AG20443 (cell line): ENCODE measurements around the gene DYNC2I2.
"Not testable (repeated sequence)": the region's sequence is repeated elsewhere in the genome, so short reads cannot be mapped to it uniquely, and the experiment has no call there.

Source experiments
- DNase-seq: peaks from one replicate; pipeline ENCODE4 v3.0.0; 2012; ENCODE audit warnings: low spot score, mixed read lengths

DYNC2I2 gene

DNA sequence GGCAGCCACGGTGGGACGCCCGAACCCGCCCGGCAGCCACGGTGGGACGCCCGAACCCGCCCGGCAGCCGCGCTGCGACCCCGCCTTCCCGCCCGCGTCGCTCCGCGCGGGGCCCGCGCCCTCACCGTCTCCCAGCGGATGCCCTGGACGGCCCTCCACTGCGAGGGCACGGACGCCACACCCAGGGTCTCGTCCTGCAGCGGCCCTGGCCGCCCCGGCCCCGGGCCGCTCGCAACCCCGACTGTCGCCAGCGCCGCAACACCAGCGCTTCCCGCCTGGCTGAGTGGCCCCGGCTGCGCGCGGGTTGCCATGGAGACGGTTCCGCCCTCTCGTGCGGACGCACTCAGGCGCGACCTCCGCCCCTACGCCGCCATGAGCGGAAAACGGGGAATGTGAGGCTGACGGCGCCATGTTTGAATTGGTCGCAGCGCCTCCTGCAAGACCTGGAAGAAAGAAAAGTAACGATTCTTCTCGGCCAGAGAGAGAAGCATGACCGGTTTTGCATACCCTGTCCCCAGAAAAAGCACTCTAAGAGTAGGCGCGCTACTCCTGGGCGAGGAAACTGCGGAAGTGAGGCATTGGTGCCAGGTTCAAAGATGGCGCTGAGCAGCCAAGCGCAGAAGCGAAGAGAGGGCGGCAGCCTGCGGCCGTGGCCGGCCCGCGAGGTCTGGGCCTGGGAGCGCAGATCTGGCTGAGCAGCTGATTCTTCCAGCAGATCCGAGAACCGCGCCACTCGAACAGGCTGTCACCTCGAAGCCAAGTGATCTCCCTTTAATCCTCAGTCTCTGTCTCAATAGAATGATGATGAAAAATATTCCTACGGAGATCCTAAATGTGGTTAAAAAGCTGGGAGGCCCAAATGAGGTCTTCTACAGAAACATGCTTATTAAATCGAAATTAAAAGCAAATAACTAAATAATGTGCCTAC lies at the start of gene DYNC2I2:
Gene DYNC2I2, minus strand, starts transcription at position 432 of the 928 bp plus-strand sequence. Its CDS starts 121 bp downstream, at position 311.
- DNase-seq: peak; percentile 99

DNA sequence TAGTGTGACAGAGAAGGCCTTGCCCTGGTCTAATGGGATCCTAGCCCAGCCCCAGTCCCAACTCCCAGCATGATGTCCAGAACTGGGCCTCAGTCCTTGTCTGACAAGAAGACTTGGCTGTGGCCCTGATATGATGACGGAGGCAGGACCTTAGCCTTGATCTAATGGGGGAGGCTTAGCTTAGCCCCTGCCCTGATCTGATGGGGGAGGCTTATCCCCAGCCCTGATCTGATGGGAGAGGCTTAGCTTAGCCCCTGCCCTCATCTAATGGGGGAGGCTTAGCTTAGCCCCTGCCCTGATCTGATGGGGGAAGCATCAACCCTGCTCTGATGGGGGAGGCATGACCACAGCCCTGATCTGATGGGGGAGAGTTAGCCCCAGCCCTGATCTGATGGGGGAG lies 49.4 kb upstream of the DYNC2I2 start:
- no peak for DNase-seq

DNA sequence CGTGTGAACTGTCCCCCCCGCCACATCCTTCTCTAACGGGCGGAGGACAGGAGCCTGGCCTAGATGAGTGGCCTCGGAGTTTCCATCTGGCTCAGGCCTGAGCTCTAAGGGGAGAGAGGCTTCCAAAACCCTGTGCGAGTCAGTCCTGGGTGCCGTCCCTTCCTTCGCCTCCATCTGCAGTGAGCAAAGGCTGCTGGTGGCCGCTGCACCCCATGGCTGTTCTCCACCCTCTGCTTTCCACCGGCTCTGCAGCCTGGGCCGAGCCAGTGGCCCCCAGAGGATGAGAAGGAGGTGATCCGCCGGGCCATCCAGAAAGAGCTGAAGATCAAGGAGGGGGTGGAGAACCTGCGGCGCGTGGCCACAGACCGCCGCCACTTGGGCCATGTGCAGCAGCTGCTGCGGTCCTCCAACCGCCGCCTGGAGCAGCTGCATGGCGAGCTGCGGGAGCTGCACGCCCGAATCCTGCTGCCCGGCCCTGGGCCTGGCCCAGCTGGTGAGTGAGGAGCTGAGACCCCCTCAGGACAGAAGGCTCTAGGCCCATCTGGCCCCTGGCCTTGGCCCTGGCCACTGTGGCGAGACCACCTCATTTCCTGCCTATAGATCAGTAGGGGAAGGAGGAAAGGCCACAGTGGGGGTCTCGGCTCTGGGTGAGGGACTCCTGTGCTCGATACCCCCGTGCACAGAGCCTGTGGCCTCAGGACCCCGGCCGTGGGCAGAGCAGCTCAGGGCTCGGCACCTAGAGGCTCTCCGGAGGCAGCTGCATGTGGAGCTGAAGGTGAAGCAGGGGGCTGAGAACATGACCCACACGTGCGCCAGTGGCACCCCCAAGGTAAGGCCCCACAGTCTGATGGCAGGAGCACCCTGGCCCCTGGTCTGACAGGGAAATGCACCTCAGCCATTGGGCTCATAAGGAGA lies 48.7 kb upstream of the DYNC2I2 start:
- DNase-seq: no peak

DNA sequence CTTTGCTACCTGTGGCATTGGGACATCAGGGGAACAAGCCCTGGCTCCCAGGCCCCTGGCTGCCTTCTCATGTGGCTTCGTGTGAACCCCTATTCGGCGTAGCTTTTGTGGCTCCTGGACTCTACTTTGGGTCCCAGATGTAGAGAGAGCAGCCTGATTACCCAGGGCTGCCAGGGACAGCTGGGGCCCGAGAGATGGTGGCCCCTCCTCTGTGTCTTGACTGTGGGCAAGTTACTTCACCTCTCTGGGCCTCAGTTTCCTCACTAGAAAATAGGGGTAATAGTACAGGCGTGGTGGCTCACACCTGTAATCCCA lies 47.7 kb upstream of the DYNC2I2 start:
- DNase-seq: no peak

DNA sequence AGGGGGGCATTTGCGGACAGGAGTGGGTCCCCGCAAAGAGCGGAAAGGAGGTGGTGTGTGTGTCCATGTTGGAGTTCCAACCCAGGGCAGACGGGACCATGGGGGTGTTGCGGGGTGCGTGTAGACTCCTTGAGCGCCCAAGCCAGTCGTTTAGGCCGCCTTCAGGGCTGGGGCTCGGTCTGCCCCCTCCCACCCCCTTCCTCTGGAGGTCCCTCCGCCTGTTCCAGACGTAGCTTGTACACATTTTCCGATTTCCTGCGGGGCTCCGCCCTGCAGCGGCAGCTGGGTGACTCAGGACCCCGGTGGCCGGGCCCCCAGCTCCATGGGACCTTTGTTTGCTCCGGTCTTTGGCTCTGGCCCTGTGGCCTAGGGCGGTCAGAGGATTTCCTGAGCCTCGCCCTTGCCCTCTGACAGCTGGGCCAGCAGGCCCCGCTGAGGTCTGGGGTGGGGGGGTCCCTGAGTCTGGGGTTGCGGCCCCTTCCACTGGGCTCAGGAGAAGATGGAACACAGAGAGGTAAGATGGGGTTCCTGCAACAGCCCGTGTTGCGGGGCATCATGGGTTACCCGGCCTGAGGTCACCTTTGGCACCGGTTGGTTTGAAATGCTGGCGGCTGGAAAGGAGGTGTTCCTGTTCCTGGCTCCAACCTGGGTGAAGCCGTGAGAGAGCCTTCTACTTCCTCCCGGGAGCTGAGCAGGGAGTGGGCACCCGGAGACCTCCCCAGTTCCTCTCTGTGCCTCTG lies 47.1 kb upstream of the DYNC2I2 start:
- DNase-seq: no peak

DNA sequence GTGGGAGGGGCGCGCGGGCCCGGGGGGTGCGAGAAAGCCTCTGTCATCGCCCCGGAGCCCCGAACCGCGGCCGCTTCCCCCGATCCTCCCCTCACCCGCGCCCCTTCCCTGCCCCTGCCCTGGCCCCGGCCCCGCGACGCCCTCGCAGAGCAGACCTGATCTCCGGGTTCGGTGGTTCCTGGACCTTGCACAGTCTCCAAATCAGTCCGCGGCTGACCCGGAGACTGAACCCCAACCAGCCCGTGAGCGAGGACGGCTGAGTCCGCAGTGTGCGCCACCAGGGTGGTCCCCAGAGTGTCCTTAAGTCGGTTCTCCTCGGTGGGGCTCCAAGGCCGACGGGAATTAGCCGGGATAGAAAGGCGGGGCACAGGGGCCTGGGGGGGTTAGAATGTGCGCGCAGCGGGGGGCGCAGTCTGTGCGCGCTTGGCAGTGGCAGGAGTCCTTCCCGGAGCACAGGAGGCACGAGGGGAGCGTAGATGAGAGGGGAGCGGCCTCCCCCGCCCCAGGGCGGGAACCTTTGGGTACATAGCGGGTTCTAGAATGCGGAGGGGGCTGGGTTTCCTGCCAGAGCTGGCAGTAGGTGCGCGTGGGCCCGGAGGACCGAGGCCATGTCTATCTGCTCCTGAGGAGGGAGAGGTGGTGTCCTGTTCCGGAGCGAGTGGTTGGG lies 46.4 kb upstream of the DYNC2I2 start:
- peak; percentile 41 for DNase-seq

DNA sequence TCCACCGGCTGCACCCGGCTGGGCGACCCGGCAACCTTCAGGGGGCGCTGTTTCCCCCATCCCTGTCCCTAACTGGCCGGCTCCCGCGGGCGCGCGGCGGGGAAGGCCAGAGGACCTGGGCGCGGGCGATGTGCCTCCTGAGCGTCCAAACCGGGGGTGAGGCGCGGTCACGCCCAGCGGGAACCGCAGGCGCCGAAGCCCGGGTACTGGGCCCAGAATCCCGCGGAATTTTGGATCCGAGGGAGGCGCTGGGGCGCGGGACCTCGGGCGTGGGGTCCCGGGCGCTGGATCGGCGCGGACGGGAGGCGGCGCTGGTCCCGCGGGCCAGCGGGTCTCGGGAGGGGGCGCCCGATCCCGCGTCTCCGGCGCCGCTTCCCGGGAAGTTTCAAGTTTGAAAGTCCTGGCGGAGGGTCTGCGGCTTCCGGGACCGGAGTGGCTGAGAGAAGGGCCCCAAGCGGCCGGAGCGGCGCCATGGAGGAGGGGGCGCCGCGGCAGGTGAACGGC lies 45.9 kb upstream of the DYNC2I2 start, which contains the start of gene PKN3:
Gene PKN3, plus strand, starts transcription at position 59 of the 504 bp plus-strand sequence. Its CDS starts 413 bp downstream, at position 472.
- DNase-seq: peak; percentile 97

DNA sequence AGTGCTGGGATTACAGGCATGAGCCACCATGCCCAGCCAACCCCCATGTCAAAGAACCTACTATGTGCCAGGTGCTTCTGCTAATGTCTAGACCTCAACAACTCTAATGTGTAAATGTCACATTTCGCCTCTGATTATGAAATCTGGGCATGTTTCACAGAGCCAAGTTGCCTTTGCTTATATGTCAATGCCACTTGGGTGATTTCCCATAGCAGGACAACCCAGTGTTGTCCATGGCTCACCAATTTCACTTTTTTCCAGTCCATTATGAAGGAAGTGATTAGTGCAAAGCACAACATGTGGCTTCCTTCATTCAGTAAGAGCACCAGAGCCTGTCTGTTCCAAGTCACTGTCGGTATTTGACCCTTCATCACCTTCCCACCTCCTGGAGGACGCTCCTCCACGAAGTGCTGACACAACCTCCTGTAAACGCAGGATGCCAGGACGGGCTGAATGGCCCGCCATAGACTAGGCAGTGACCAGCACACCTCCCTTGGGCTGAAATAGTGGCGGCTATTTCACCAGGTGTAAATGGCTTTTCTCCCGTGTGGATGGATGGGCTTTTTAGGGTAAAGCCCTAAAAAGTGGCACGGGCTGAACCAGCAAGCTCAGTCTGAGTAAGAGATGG lies 44.7 kb upstream of the DYNC2I2 start:
- DNase-seq: no peak

DNA sequence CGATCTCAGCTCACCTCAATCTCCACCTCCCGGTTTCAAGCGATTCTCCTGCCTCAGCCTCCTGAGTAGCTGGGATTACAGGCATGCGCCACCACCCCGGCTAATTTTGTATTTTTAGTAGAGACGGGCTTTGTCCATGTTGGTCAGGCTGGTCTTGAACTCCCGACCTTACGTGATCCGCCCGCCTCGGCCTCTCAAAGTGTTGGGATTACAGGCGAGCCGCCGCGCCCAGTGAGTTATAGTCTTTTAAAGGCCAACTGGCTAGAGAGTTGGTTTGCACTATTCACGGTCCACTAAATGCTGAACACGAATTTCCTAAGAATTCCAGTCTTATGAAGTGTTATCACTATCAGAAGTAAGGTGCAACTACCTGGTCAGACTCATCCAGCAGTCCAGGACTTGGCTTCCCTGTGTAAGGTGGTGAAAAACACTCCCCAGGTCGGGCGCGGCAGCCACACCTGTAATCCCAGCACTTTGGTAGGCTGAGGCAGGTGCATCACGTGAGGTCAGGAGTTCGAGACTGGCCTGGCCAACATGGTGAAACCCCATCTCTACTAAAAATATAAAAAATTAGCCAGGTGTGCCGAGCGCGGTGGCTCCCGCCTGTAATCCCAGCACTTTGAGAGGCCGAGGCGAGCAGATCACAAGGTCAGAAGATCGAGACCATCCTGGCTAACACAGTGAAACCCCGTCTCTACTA lies 42.6 kb upstream of the DYNC2I2 start:
- not testable (repeated sequence) for DNase-seq

DNA sequence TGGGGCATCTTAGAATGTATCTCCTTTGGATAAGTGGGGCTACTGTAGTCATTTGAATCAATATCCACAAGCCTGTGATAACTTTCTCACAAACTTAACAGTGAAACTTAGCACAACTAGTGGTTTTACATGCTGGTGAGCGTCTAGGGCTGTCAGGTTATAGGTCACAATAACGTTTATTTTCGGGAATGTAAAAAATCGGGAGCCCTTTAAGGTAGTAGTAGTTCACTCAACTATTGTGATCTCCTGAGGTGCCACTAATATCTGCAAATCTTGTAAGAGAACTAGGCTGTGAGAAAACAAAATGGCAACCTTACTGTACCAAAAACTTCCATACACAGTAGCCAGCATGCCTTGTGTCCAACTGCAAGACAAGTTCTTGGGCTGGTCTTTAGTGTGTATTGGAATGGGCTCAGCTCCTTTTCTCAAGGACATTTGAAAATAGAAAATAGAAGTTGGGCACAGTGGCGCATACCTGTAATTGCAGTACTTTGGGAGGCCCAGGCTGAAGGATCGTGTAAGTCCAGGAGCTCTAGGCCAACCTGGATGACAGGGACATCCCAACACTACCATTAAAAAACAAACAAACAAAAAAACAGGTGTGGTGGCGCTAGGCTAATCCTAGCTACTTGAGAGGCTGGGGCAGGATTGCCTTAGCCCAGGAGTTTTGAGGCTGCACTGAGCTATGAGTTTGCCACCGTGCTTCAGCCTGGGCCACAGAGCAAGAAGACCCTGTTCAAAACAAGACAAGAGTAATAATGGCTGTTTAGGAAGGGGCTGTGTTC lies 40.5 kb upstream of the DYNC2I2 start:
- DNase-seq: no peak

DNA sequence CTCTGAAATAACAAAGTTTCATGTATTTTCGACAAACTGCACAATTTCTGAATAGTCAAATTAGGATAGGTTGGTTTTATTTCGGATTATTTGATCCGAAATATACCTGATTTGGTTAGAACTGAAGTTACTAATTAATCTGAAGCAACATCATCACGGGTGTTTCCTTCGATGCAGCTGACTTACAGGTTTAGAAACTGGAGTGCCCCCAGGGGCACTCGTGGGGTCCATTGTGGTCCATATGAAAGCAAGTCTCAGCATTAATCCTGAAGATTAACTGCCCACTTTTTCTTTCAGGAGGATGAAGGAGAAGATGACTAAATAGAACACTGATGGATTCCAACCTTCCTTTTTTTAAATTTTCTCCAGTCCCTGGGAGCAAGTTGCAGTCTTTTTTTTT lies 37.7 kb upstream of the DYNC2I2 start:
- no peak for DNase-seq

DNA sequence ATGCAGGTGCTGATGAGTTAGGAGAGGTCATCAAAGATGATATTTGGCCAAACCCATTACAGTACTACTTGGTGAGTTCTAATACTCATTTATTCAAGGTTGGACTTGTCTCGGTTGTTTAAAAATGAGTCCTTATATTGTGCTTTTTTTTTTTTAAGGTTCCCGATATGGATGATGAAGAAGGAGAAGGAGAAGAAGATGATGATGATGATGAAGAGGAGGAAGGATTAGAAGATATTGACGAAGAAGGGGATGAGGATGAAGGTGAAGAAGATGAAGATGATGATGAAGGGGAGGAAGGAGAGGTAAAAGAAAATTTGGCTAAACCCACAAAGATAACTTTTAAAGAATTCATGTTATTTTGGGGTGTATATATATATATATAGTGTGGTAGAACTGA lies 37.1 kb upstream of the DYNC2I2 start:
- not testable (repeated sequence) for DNase-seq

DNA sequence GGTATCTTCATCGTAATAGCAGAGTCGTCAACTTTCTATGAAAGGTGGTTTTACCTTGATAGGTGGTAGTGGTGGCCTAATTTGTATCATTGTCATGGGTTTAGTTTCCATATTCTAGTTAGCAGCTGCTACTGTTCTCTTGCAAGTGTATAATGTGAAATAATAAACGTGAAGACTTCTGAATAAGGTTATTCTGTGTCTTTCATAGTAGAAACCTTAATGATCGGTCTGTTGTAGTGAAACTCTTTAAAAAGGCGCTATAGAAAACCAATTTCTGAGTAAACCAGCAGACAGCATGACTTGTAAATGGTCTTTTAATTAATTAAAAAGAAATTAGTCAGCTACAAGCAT lies 34.0 kb upstream of the DYNC2I2 start:
- DNase-seq: no peak

DNA sequence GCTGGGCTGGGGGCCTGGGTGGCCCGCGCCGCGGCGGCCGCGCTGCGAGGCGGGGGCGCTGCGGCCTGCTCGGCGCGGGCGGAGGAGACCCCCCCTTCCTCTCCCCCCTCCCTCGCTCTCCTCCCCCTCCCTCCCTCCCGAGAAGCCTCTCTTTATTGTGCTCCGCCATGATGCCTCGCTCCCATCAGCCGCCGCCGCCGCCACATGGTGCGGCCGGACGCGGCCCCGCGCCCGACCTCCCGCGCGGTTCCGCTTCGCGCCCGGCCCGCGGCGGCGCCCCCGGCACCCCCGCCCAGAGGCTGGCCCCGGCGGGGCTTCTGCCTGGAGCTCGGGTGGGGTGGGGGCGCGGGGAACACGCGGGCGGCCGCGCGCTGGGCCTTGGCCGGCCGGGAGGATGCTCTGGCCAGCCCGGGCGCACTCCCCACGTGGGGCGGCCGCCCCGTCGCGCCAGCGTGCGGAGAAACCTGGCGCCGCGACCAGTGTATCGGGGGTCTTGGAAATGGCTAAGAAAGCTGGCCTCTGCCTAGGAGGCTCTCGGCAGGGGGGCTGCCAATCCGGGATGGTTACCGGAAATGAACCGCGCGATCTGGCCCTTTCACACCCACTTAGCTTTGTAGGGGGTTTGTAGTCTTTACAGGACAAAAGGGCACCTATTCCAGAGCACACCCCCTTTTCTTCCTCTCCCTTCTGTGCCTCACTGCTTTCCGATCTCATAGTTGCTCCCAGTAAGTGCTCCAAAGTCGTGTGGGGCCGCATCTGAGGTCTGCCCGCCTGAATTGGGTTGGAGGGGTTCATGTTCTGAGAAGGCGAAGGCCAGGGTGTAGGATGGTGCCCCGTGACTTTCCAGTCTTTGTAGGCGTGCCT lies 33.4 kb upstream of the DYNC2I2 start:
- peak; percentile 74 for DNase-seq

DNA sequence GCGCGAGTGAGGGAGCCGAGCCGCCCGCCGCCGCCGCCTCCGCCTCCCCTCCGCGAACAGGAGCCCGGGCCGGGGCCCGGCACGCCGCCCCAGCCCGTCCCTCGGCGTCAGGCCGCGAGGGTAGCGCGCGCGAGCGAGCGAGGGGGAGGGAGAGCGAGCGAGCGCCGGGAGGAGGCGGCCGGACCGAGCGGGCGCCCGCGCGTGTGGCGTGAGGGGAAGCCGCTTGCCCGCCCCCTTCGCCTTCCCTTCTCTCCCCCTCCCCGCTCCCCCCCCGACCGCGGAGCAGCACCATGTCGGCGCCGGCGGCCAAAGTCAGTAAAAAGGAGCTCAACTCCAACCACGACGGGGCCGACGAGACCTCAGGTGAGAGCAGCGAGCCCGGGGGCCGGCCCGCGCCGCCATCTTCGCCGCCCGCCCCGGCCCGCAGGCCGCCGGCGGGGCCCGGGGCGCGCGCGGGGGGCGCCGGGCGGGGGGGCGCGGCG lies 32.7 kb upstream of the DYNC2I2 start:
- DNase-seq: no peak

DNA sequence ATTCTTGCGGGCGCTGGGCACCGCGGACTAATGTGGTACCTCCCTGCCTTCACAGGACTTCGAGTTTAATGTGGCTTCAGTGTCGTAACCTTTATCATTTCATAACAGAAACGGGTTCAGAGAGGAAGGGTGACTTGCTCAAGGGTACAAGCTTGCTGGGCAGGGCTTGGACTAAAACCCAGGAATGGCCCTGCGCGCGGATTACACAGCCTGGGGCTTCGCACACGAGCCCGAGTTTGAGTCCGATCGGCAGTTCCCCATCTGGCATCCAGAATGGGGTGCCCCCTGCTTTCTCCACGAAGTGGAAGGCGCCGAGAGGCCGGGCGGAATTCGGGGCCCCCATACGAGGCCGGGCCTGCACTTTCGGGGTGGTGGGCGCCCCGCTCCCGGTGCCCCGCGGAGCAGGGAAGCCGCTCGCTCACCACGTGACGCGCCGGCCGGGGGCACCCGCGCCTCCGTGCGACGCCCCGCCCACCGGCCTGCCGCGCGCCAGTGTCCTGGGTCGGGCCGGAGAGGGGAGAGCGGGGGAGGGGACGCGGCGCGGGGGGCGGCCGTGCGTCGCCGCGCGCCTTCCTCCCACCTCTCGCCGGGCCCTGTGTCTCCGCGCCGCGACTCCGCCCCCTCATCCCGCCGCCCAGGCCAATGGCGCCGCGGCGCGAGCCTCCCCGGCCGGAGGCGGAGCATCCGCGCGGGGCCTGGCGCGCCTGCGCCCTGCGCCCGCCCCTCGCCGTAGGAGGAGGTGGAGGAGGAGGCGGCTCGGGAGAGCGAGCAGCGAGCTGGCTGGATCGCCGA lies 32.0 kb upstream of the DYNC2I2 start, which contains the start of gene SET:
Gene SET, plus strand, starts transcription at position 722 of the 792 bp plus-strand sequence. CDS start 361 bp downstream, outside the sequence.
- DNase-seq: peak; percentile 100

DNA sequence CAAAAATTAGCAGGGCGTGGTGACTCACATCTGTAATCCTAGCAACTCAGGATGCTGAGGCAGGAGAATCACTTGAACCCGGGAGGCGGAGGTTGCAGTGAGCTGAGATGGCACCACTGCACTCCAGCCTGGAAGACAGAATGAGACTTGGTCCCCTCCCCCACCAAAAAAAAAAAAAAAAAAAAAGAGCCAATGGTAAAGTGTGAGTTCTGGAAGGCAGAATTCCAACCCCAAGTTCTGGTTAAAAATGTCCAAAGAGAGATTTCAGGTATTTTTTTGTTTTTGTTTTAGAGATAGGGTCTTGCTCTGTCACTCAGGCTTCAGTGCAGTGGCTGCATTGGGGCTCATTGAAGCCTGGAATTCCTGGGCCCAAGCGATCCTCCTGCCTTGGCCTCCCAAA lies 30.8 kb upstream of the DYNC2I2 start:
- DNase-seq: no peak
